PC-9 (cell line): ENCODE data around the gene SIGLEC7.

ENCODE experiments used
- CTCF ChIP-seq: fragments of 200-600 bp; sonication (generic); conservative IDR thresholded peaks from 2 replicates; pipeline ENCODE4 v1.6.1; 2017; ENCODE audit warnings: mixed run types, antibody characterized with exemption, mild to moderate bottlenecking, moderate library complexity
- EZH2 ChIP-seq: fragments of 200-600 bp; sonication (generic); IDR thresholded peaks from 2 replicates; pipeline ENCODE4 v1.8.0; 2017; ENCODE audit warnings: antibody characterized with exemption, low read depth

- TF ChIP-seq CTCF (no peak), EZH2 (no peak)
These were observed 13.9 kb upstream of the SIGLEC7 start for GRCh38 chr19:51128227-51128626.
